ENCODE results near the gene VTA1. TPM values are rescaled to one million over a fixed set of nuclear protein-coding genes. Genes with fewer than 3 reads are reported as not detected.
"Not testable (repeated sequence)": the region's sequence is repeated elsewhere in the genome, so short reads cannot be mapped to it uniquely, and the experiment has no call there.

Gene VTA1
- polyA plus RNA-seq, 1 donor (not counting 4 experiments of a cell fraction or from before 2014, with no cell fraction given) = 97.4 TPM

DNA sequence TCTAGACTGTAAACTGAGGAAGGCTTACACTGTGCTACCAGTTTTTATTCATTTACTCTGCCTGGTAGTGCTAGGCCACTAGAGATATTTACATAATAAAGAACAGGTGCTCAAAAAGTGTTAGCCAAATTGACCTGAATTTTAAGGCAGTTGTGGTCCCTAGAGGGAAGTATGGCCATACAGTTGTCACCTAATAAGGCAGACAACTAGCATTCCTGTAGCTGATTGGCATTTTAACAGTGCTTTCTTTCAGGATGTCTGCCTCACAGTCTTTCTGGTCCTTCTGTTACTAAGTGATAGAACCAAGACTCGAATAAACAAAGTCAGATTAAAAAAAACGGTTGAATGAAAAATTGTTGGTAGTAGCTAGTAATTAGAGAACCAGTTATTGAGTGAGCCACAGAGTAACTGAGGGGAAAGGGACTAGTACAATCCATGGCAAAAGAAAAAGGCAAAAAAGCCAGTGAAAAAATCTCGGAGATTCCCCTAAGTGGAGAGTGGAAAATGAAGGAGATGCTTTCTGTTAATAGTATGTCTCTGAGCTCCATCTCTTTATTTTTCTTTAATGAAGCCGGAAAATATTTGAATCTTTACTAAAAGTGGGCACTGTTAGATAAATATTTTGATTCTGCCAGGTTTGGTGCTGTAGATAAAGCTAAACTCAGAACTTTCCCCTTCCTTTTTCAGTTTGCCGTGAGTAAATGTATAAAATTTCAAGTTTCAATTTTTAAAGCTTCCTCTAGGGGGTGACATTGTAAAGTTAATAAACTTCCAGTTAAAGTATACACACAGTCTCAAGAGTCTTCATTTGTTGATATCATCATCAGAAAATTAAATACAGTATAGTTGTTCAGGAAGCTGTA is 9.1 kb downstream of the VTA1 start:
- FAIRE-seq (no peak), DNase-seq (ENCODE audit: low read depth, low spot score) (no peak)
- peak overlapping the region; percentile 23 for H2AFZ ChIP-seq (ENCODE audit: control insufficient read depth, low read length)
- peaks cover 6% of the 10 kb centered on the region for H3K4me1 ChIP-seq (ENCODE audit: control insufficient read depth, extremely low read depth, insufficient read depth, low read length)
- H3K4me2 ChIP-seq (ENCODE audit: control insufficient read depth, extremely low read depth, insufficient read depth, low read depth, low read length) = peak overlapping the region; percentile 68
- no peak overlapping the region for H3K27ac ChIP-seq (ENCODE audit: control insufficient read depth, insufficient read depth, low read length)
- H3K9me1 ChIP-seq (ENCODE audit: control insufficient read depth, extremely low read depth, insufficient read depth, low read length) = no peaks in the 10 kb centered on the region
- H3K27me3 ChIP-seq (ENCODE audit: control insufficient read depth, extremely low read depth, insufficient read depth, low read length) = no peaks in the 10 kb centered on the region
- TF ChIP-seq, protein P1, sequence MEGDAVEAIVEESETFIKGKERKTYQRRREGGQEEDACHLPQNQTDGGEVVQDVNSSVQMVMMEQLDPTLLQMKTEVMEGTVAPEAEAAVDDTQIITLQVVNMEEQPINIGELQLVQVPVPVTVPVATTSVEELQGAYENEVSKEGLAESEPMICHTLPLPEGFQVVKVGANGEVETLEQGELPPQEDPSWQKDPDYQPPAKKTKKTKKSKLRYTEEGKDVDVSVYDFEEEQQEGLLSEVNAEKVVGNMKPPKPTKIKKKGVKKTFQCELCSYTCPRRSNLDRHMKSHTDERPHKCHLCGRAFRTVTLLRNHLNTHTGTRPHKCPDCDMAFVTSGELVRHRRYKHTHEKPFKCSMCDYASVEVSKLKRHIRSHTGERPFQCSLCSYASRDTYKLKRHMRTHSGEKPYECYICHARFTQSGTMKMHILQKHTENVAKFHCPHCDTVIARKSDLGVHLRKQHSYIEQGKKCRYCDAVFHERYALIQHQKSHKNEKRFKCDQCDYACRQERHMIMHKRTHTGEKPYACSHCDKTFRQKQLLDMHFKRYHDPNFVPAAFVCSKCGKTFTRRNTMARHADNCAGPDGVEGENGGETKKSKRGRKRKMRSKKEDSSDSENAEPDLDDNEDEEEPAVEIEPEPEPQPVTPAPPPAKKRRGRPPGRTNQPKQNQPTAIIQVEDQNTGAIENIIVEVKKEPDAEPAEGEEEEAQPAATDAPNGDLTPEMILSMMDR (optimal IDR thresholded peaks at IDR 0.05 in 1 of 3, IDR thresholded peaks at IDR 0.05 in 1 of 3, conservative IDR thresholded peaks at IDR 0.05 in 1 of 3; ENCODE audit: extremely low read depth in 1 of 3, insufficient read depth in 2 of 3, low read length in 3 of 3) = peak in 2 of 3 experiments; percentile 14 to 35
- TF ChIP-seq EZH2 (IDR thresholded peaks at IDR 0.05; ENCODE audit: low read length) = no peak
- H3K9ac ChIP-seq (ENCODE audit: control insufficient read depth, extremely low read depth, insufficient read depth, low read length) = peak overlapping the region; percentile 8
- peak overlapping the region in 1 of 3 experiments; percentile 16 for H3K4me3 ChIP-seq (ENCODE audit: control insufficient read depth in 2 of 3, extremely low read depth in 1 of 3, insufficient read depth in 2 of 3, low read depth in 1 of 3, low read length in 3 of 3)
- peaks cover 86% of the 10 kb centered on the region for H3K79me2 ChIP-seq (ENCODE audit: control insufficient read depth, insufficient read depth, low read length)
- dilution Hi-C loops (cut with MboI; ENCODE audit: extremely low pct_ligation_motif_present, low sequenced_read_pairs) = no loop called here
- no peaks in the 10 kb centered on the region for H4K20me1 ChIP-seq (ENCODE audit: control insufficient read depth, extremely low read depth, insufficient read depth, low read length)
- no peaks in the 10 kb centered on the region for H3K36me3 ChIP-seq (ENCODE audit: control insufficient read depth in 2 of 2, extremely low read depth in 1 of 2, insufficient read depth in 2 of 2, low read length in 2 of 2)
- H3K9me3 ChIP-seq (ENCODE audit: control insufficient read depth, low read depth, low read length) = no peaks in the 10 kb centered on the region

DNA sequence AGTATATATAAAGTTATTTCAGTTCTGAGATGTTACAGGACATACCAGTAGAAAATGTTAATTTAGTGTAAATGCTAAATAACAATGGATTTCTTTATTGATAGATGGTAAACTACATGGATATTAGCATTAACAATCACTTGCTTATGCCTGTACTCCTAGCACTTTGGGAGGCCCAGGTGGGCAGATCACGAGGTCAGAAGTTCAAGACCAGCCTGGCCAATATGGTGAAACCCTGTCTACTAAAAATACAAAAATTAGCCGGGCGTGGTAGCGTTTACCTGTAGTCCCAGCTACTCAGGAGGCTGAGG is 9.7 kb downstream of the VTA1 start:
- H3K4me2 ChIP-seq (ENCODE audit: control insufficient read depth, extremely low read depth, insufficient read depth, low read depth, low read length); H3K4me1 ChIP-seq (ENCODE audit: control insufficient read depth, extremely low read depth, insufficient read depth, low read length); H2AFZ ChIP-seq (ENCODE audit: control insufficient read depth, low read length); H4K20me1 ChIP-seq (ENCODE audit: control insufficient read depth, extremely low read depth, insufficient read depth, low read length); dilution Hi-C loops (cut with MboI; ENCODE audit: extremely low pct_ligation_motif_present, low sequenced_read_pairs); DNase-seq (ENCODE audit: low read depth, low spot score); H3K9ac ChIP-seq (ENCODE audit: control insufficient read depth, extremely low read depth, insufficient read depth, low read length); H3K27ac ChIP-seq (ENCODE audit: control insufficient read depth, insufficient read depth, low read length); FAIRE-seq; H3K36me3 ChIP-seq (ENCODE audit: control insufficient read depth in 2 of 2, extremely low read depth in 1 of 2, insufficient read depth in 2 of 2, low read length in 2 of 2); H3K9me1 ChIP-seq (ENCODE audit: control insufficient read depth, extremely low read depth, insufficient read depth, low read length); H3K9me3 ChIP-seq (ENCODE audit: control insufficient read depth, low read depth, low read length); H3K27me3 ChIP-seq (ENCODE audit: control insufficient read depth, extremely low read depth, insufficient read depth, low read length); H3K4me3 ChIP-seq (ENCODE audit: control insufficient read depth in 2 of 3, extremely low read depth in 1 of 3, insufficient read depth in 2 of 3, low read depth in 1 of 3, low read length in 3 of 3): not testable (repeated sequence)
- peaks cover 83% of the 10 kb centered on the region for H3K79me2 ChIP-seq (ENCODE audit: control insufficient read depth, insufficient read depth, low read length)
